ENCODE results near the gene ID2.

The ID2 gene

DNA sequence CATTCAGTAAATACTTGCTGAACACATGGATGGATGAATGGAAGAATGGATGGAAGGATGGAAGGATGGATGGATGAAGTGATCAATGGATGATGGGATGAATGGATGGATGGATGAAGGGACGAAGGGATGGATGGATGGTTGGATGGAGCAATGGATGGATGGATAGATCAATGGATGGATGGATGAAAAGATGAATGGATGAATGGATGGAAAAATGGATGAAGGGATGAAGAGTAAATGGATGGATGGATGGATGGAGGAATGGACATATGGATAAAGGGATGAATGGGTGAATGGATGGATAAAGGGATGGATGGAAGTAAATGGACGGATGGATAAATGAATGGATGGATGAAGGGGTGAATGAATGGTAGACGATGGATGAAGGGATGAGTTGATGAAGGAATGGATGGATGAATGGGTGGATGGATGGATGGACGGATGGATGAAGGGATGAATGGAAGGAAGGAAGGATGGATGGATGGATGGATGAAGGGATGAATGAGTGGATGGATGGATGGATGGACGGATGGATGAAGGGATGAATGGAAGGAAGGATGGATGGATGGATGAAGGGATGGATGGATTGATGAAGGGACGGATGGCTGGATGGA lies 13.9 kb upstream of the ID2 start:
- no peak for DNase-seq (ENCODE audit: low read depth in 2 of 2, low spot score in 1 of 2)

- no peak for DNase-seq (ENCODE audit: low read depth in 2 of 2, low spot score in 1 of 2)
Measured at GRCh38 chr2:8669157-8669817, 12.6 kb upstream of the ID2 start.

DNA sequence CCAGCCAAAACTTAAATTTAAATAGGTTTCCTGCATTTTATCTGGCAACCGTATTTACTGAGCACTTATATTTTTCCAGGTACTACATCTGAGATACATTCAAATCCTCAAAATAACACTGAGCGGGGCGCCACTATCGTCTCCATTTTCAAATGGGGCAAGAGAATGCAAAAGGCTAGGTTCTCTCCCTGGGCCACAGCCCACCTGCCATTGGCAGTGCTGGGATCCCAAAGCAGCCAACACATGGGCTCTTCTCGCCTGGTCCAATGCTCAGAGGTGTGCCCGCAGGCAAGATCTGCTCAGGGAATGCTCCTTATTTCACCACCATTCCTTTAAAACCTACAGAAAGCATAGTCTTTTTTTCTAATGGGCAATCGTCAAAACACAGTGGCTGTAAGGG lies 11.3 kb upstream of the ID2 start:
- no peak for DNase-seq (ENCODE audit: low read depth in 2 of 2, low spot score in 1 of 2)

GRCh38 chr2:8671176-8671575 lies 10.7 kb upstream of the ID2 start:
- DNase-seq (ENCODE audit: low read depth in 2 of 2, low spot score in 1 of 2) = no peak

- DNase-seq (ENCODE audit: low read depth in 2 of 2, low spot score in 1 of 2) = no peak
Measured at GRCh38 chr2:8671802-8672201, 10.1 kb upstream of the ID2 start.

DNA sequence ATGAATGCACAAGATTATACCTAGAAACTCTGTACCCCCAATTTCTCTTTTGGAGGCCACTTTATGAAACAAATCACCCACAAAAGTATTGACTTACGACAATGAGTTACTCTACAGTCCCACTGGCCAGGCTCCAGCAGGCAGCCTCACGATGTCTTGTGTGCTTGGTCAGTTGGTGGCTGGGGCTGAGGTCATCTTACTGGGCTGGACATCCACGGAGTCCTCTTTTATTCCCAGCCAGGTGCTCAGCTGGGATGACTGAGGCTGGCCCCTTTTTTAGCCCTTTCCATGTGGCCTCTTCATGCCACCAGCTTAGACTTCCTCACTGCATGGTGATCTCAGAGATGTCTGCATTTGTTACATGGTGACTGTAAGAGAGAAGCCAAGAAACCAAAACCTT lies 8.9 kb upstream of the ID2 start:
- no peak for DNase-seq (ENCODE audit: low read depth in 2 of 2, low spot score in 1 of 2)

GRCh38 chr2:8673381-8673780 lies 8.5 kb upstream of the ID2 start:
- DNase-seq (ENCODE audit: low read depth in 2 of 2, low spot score in 1 of 2) = no peak

DNA sequence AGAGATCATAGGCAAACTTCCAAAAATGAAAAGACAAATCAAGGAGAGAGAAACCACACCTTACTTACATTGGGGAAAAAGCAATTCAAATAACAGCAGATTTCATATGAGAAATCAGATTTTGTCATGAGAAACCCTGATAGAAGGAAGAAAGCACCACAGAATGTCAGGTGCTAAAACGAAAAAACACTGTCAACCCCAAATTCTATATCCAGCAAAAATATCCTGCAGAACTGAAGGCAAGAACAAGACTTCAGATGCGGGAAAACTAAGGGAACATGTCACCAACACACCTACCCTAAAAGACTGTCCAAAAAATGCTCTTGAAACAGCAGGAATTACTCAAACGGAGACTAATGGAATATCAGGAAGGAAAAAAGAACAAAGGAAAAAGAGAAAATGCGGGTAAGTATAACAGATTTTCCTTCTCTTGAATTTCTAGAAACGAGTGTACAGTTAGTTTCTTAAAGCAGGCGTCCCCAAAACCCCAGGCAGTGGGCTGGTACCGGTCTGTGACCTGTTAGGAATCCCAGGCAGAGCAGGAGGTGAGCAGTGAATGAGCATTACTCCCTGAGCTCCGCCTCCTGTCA lies 7.3 kb upstream of the ID2 start:
- DNase-seq (ENCODE audit: low read depth in 2 of 2, low spot score in 1 of 2) = no peak

GRCh38 chr2:8675543-8675942 lies 6.3 kb upstream of the ID2 start:
- no peak for DNase-seq (ENCODE audit: low read depth in 2 of 2, low spot score in 1 of 2)

GRCh38 chr2:8676191-8676920 lies 5.5 kb upstream of the ID2 start:
- no peak for DNase-seq (ENCODE audit: low read depth in 2 of 2, low spot score in 1 of 2)

- DNase-seq (ENCODE audit: low read depth in 2 of 2, low spot score in 1 of 2) = no peak
Measured at GRCh38 chr2:8676921-8677645, 4.8 kb upstream of the ID2 start.

DNA sequence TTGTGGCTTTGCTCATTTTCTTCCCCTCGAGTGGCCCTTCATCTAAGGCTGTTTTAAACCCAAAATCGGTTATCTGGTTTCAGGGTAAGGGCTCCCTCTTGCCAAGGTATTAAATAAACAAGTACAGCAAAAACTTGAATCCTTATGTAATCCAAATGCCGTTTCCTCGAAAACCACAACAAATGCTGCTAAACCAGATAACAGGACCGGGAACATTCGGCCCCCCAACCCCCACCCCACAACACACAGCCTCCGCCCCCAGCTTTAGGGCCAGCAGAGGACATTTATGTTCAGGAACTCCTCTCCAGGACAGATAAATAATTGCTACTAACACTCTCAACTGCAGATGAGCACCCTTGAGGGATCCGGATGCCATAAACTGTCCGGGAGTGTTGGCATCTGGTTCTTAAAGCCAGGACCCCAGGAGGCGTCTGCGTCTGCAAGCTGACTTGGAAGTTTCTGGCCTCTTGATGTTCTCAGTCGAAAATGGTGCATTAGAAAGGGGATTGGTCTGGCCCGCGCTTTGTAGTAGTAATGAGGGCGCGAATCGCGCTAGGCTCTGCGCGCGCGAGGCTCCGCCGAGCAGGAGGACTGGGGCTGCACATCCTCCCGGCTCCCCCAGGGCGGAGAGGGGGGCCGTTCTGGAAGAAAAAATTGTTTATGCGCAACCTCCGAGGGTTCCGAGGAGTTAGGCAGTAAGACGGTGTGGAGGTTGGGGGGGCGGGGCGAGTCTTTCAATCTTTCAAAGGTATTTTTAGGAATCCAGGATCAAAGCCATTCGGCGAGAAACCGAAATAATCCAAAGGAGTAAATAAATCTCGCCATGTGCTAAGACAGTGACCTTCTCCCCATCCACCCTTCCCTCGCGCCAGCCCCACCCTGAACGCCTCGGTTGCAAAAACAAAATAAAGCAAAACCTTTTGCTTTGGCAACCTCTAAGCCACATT lies 3.9 kb upstream of the ID2 start:
- no peak for DNase-seq (ENCODE audit: low read depth in 2 of 2, low spot score in 1 of 2)

GRCh38 chr2:8678731-8679566 lies 2.9 kb upstream of the ID2 start:
- DNase-seq (ENCODE audit: low read depth in 2 of 2, low spot score in 1 of 2) = peak; percentile 38 to 67

- no peak for DNase-seq (ENCODE audit: low read depth in 2 of 2, low spot score in 1 of 2)
Measured at GRCh38 chr2:8679567-8679826, 2.4 kb upstream of the ID2 start.

DNA sequence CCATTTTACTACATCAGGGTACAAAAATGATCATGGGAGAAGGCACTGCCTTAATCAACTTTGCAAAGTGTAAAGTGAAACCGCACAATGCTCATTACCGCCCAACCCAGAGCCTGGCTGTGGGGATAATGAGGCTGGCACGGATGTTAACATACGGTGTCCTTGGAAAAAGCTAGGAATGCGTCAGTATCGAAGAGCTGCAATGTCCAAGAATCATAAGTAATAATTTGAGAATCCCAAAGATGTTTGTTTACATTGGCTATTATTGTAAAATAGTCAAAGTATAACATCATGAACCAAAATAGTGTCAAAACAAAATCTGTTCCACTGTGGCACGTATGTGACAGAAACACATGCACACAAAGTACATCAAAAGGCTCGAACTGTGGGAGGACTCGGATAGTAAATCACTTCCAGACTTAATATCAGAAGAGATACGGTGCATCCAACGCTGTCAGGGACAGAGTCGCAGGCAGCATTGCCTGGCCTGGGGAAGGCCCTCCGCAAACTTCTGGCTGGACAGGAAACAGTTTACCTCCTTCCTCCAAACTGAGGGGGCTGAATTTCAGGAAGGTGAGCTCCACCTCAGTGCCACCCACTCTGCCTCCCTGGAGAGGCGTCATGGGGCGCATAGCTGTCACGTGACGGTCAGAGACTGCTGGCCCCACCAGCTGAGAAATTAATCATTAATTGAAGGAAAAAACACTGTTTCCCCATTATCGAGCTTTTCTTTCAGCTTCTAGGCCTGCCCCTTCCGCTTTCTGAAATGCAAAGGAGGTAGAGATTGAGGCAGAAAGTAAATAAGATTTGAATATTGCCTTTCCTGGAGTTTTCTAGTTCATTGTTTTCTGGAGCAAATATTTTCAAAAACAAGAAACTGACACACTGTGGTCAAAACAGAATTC lies 1.8 kb upstream of the ID2 start:
- DNase-seq (ENCODE audit: low read depth in 2 of 2, low spot score in 1 of 2) = no peak

DNA sequence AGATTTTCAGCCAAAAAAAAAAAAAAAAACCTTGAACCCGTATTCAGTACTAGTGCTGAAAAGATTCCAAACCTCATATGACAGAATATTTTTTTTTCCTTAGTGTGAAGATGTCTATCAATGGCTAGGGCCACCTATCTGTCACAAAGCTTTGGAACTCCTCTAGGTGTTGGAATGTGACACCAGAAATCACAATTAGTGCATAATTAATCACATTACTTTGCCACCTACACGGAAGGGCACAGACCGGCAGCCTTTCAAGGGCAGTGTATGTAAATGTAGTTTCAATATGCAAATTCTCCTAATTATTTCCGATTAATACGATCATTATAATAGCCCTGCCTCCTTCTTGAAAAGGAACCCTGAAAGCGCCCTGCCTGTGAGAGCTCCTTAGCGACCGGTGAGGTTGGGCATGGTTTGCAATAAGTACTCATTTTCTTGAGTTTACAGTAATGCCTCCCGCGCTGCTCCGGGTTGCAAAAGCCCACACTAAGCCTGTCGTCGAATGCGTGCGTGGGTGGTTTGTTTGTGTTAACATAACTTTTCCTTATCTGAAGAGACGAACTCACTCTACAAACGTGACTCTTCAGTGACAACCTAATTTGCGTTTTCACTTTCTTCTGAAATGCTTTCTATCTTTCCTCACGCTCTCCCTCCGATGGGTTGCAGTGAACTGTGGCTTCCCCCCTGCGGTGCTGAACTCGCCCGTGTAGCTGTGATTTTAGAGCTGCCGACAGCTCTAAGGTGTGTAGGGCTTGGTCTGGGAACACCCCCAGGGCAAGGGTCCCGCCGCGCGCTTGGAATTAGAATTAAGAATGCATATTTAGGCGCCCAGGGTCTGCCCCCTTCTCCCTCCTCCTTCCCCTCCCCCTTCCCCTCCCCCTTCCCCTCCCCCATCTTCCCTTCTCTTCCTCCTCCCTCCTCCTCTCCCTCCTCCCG lies 765 bp upstream of the ID2 start:
- DNase-seq (ENCODE audit: low read depth in 2 of 2, low spot score in 1 of 2) = peak; percentile 51 to 71

All from stimulated activated CD8-positive, alpha-beta memory T cell treated with anti-CD3 and anti-CD28 coated beads, Interleukin-4, amount 100 ng/mL, for 4 hours (primary cell).